ENCODE results near the gene CRMP1. TPM values are rescaled to one million over a fixed set of nuclear protein-coding genes. Genes with fewer than 3 reads are reported as not detected.
A peak's percentile ranks its signal among the peaks of the same experiment; 100 is the strongest.
"Not testable (repeated sequence)": the region's sequence is repeated elsewhere in the genome, so short reads cannot be mapped to it uniquely, and the experiment has no call there.

Gene CRMP1
- total RNA-seq, 1 donor, result under 0.01 TPM

DNA sequence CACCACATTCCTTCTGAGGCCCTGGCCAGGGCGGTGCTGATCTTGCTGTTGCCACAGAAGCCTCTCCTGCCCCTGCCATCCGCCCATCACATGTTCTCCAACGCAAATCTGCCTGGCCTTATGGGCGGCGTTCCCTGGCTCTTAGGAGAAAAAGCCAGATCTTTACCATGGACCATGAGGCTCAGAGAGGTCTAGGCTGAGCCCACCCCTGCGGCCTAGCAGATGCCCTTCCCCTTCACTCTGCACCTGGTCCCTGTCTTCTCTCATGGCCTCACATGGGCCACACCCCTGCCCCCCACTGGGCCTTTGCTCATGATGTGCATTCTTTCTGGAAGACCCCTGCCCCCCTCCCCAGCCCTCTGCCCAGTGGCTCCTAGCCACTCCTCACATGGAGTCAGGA lies 78.5 kb downstream of the CRMP1 start:
- Histone ChIP-seq H3K27ac (ENCODE audit: low read depth, low read length) (no peak overlapping the region), H4K20me1 (ENCODE audit: insufficient read depth, low read length) (peaks cover 44% of the 10 kb centered on the region), H3K4me3 (ENCODE audit: insufficient read depth, low read length) (no peak overlapping the region), H3K27me3 (ENCODE audit: insufficient read depth, low read length) (no peaks in the 10 kb centered on the region), H3K4me1 (ENCODE audit: insufficient read depth, low read length) (no peaks in the 10 kb centered on the region), H3K36me3 (ENCODE audit: insufficient read depth, low read length) (peaks cover 72% of the 10 kb centered on the region), H2AFZ (ENCODE audit: low read length) (no peak overlapping the region), H3K4me2 (ENCODE audit: insufficient read depth, low read length) (no peak overlapping the region), H3K9me3 (ENCODE audit: low read depth, low read length) (no peaks in the 10 kb centered on the region), H3K79me2 (ENCODE audit: insufficient read depth, low read length) (peaks cover 24% of the 10 kb centered on the region)
- no peak for DNase-seq (ENCODE audit: insufficient read length, low spot score, missing footprints)
- TF ChIP-seq, protein P1, sequence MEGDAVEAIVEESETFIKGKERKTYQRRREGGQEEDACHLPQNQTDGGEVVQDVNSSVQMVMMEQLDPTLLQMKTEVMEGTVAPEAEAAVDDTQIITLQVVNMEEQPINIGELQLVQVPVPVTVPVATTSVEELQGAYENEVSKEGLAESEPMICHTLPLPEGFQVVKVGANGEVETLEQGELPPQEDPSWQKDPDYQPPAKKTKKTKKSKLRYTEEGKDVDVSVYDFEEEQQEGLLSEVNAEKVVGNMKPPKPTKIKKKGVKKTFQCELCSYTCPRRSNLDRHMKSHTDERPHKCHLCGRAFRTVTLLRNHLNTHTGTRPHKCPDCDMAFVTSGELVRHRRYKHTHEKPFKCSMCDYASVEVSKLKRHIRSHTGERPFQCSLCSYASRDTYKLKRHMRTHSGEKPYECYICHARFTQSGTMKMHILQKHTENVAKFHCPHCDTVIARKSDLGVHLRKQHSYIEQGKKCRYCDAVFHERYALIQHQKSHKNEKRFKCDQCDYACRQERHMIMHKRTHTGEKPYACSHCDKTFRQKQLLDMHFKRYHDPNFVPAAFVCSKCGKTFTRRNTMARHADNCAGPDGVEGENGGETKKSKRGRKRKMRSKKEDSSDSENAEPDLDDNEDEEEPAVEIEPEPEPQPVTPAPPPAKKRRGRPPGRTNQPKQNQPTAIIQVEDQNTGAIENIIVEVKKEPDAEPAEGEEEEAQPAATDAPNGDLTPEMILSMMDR (IDR thresholded peaks at IDR 0.05; ENCODE audit: extremely low read depth, low read depth, low read length), result no peak

DNA sequence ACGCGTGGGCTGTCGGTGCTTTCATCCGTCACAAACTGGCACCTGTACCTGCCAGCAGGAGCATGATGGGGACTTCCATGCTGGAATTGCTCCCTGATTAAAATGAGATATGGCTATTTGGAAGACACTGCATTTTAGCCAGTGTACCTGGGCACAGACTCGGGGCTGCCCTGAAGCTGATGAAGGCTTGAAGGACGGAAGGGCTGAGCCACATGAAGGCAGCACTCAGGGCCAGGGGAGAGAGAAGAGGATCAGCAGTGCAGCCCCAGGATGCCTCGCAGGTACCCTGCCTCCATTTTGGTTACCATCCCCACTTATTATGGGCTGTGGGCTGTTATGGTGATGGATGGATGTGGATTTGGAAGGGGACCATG lies 79.0 kb downstream of the CRMP1 start:
- Histone ChIP-seq H4K20me1 (ENCODE audit: insufficient read depth, low read length) (peaks cover 50% of the 10 kb centered on the region), H3K27ac (ENCODE audit: low read depth, low read length) (no peak overlapping the region), H3K36me3 (ENCODE audit: insufficient read depth, low read length) (peaks cover 72% of the 10 kb centered on the region), H3K9me3 (ENCODE audit: low read depth, low read length) (no peaks in the 10 kb centered on the region), H3K79me2 (ENCODE audit: insufficient read depth, low read length) (peaks cover 24% of the 10 kb centered on the region), H3K4me2 (ENCODE audit: insufficient read depth, low read length) (no peak overlapping the region), H3K27me3 (ENCODE audit: insufficient read depth, low read length) (no peaks in the 10 kb centered on the region), H2AFZ (ENCODE audit: low read length) (no peak overlapping the region), H3K4me3 (ENCODE audit: insufficient read depth, low read length) (no peak overlapping the region), H3K4me1 (ENCODE audit: insufficient read depth, low read length) (no peaks in the 10 kb centered on the region)
- no peak for DNase-seq (ENCODE audit: insufficient read length, low spot score, missing footprints)
- TF ChIP-seq, protein P1 (IDR thresholded peaks at IDR 0.05; ENCODE audit: extremely low read depth, low read depth, low read length), result no peak

DNA sequence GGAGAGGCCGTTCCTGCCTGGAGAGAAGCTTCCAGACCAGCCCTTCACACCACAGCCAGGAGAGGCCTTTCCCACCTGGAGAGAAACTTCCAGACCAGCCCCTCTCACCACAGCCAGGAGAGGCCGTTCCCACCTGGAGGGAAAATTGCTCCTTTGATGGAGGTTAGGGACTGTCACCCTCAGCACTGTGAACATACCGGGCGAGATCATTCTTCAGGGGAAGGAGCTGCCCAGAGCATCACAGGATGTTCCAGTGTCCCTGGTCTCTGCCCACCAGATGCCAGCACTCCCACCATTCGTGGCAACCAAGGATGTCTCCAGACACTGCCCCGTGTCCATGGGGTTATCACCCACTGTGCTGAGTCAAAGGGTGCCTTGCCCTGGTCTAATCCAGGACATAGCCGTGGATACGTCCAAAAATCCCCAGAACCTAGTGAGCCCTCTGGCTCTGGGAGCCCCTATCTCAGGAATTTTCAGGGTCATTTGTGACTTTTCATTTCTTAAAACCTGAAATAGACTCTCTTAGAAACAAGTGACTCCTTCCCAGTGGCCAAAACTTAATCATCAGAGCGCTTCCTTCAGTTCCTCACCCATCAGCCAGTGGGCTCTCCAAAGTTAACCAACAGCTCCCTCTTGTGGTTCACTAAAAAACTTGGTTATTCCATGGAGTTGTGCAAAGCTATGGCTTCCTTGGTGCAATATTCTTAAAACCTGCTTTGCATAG lies 80.2 kb downstream of the CRMP1 start:
- Histone ChIP-seq H3K9me3 (ENCODE audit: low read depth, low read length) (no peaks in the 10 kb centered on the region), H3K4me2 (ENCODE audit: insufficient read depth, low read length) (no peak overlapping the region), H4K20me1 (ENCODE audit: insufficient read depth, low read length) (peaks cover 49% of the 10 kb centered on the region), H3K4me3 (ENCODE audit: insufficient read depth, low read length) (no peak overlapping the region), H3K27me3 (ENCODE audit: insufficient read depth, low read length) (no peaks in the 10 kb centered on the region), H3K27ac (ENCODE audit: low read depth, low read length) (peak overlapping the region; percentile 46), H3K4me1 (ENCODE audit: insufficient read depth, low read length) (no peaks in the 10 kb centered on the region), H3K36me3 (ENCODE audit: insufficient read depth, low read length) (peaks cover 68% of the 10 kb centered on the region), H2AFZ (ENCODE audit: low read length) (no peak overlapping the region), H3K79me2 (ENCODE audit: insufficient read depth, low read length) (peaks cover 22% of the 10 kb centered on the region)
- DNase-seq (ENCODE audit: insufficient read length, low spot score, missing footprints), result peak; percentile 98
- TF ChIP-seq, protein P1 (IDR thresholded peaks at IDR 0.05; ENCODE audit: extremely low read depth, low read depth, low read length), result peak; percentile 76

DNA sequence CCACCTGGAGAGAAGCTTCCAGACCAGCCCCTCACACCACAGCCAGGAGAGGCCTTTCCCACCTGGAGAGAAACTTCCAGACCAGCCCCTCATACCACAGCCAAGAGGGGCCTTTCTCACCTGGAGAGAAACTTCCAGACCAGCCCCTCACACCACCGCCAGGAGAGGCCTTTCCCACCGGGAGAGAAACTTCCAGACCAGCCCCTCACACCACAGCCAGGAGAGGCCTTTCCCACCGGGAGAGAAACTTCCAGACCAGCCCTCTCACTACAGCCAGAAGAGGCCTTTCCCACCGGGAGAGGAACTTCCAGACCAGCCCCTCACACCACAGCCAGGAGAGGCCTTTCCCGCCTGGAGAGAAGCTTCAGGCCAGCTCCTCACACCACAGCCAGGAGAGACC lies 80.8 kb downstream of the CRMP1 start:
- not testable (repeated sequence) for H3K4me2 ChIP-seq (ENCODE audit: insufficient read depth, low read length); H3K27me3 ChIP-seq (ENCODE audit: insufficient read depth, low read length); H2AFZ ChIP-seq (ENCODE audit: low read length); H3K4me3 ChIP-seq (ENCODE audit: insufficient read depth, low read length); H3K4me1 ChIP-seq (ENCODE audit: insufficient read depth, low read length); H3K9me3 ChIP-seq (ENCODE audit: low read depth, low read length); DNase-seq (ENCODE audit: insufficient read length, low spot score, missing footprints)
- H3K36me3 ChIP-seq (ENCODE audit: insufficient read depth, low read length), result peaks cover 68% of the 10 kb centered on the region
- H3K79me2 ChIP-seq (ENCODE audit: insufficient read depth, low read length), result peaks cover 16% of the 10 kb centered on the region
- peaks cover 45% of the 10 kb centered on the region for H4K20me1 ChIP-seq (ENCODE audit: insufficient read depth, low read length)
- H3K27ac ChIP-seq (ENCODE audit: low read depth, low read length), result peak overlapping the region; percentile 46
